Endothelial cell of hepatic sinusoid (primary cell): ENCODE data around the gene WWOX.

Source experiments
- in situ Hi-C: cut with HindIII; loops from 2 replicates; pipeline ENCODE4 v1.10.0; 2017; ENCODE audit warnings: low sequenced_read_pairs

Gene WWOX

DNA sequence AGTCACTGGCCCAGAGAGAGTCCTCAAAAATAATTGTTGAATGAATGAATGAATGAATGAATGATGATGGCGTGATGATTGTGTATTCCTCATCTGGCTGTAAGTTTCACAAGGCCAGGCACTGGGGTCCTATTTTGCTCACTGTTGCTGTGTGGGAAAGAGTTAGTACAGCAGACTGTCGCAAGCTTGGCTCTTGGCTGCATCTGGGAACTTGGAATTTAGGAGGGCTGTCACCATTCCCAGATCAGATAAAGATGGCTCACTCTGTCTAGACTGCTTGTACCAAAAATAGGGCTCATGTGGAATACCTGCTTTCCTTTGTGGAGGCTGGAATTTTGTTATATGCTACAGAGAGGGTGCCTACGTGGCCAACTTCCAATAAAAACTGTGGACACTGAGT lies 530.6 kb downstream of the WWOX start:
- in situ Hi-C loops, result no loop called here

DNA sequence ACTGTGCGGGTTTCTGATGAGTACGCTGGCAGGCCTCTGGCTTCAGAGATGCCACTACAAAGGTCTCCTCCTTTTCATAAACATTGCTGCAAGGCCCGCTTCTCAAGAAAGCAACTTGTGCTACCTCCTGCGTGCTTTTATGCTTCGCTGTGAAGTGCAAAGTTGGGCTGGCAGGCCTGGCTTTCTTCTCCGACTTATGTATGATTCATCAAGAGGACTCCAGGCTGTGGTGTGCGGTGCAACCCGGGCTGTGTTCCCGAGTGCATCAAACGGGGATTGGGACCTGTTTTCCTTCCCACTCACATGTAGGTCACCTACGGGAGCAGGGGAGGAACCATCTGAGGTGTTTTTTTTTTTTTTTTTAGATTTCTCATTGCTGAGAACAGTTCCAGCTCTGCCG lies 534.1 kb downstream of the WWOX start:
- in situ Hi-C loops, result no loop called here

DNA sequence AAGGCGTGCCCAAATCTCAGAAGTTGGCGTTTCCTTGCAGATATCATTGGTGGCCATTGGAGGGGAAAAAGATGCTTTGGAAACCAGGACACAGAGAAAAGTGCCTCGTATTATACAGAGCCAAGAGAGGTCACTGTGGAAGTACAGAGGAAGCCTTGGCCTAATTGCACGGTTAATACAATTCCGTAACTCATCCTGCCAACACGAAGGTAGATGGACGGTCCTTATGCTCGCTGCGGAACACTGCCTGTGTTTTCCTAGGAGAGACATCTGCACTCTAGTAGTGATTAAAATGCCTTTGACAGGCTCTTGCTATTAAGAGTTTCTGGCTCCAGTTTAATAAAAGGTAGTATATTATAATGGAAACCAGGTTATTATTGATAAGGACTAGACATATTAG lies 536.4 kb downstream of the WWOX start:
- in situ Hi-C loops, result no loop called here

DNA sequence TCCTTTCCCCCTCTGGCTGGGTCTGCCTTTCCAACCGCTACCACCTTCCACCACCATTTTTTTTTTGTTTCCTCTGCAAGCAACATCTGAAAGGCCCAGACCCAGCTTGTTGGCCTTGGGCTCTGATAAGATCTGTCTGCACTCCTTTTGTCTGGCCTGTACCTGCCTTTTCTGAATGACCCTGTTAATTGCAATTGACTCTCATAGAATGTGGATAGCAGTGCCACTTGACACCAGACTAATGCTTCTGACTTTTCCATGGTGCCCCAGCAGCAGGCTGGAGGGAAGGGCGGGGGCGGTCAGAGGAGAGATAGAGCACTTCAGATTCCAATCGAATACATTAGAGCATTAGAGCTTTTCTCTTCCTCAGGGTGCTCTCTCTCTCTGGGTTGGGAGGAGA lies 538.9 kb downstream of the WWOX start:
- in situ Hi-C loops, result no loop called here

DNA sequence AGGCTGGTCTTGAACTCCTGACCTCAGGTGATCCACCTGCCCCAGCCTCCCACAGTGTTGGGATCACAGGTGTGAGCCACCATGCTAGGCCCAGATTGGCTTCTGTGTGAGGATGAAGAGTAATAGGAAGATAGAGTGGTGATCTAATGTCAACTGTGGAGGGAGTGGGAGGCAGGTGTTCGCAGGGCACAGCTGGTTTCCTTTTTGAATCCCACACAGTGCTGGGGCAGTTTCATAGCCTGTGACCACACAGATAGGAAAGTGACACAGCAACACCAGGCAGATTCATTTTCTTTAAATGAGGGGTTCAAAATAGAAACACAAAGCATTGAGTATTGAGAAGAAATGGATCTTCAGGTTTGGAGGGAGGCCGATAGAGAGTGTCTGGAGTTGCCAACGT lies 540.3 kb downstream of the WWOX start:
- in situ Hi-C loops, result no loop called here

DNA sequence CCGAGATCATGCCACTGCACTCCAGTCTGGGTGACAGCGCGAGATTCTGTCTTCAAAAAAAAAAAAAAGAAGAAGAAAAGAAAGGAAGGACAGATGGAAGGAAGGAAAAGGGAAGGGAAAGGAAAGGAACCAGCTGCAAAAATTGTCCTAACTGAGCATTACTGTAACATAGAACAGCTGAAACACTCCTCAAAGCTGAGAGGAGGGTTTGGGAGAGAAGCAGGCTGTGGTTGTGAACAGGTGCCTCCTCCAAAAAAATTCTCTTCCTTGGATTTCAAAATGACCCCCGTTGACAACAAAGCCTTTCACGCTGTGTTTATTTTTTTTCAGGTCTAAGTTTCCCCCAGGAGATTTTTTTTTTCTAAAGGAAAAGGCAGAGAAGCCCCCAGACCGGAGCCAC lies 541.4 kb downstream of the WWOX start:
- in situ Hi-C loops, result no loop called here

DNA sequence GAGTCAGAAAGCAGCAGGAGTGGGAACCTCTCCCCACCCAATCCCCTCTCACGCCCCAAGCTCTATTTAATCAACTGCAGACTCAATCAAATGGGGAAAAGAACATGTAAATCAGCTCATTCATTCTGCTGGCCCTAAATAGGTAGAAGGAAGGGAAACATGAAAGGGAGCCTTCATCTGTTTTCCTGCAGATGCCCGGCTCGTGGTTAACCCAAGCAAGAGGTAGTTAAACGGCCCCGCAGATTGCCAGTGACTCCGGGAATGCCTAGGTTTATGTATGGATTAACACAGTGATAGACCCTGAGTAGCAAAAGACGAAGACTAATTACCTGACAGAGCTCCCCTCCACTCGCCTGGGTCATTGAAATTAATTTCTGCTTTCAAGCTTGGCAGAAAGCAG lies 542.0 kb downstream of the WWOX start:
- in situ Hi-C loops, result no loop called here

DNA sequence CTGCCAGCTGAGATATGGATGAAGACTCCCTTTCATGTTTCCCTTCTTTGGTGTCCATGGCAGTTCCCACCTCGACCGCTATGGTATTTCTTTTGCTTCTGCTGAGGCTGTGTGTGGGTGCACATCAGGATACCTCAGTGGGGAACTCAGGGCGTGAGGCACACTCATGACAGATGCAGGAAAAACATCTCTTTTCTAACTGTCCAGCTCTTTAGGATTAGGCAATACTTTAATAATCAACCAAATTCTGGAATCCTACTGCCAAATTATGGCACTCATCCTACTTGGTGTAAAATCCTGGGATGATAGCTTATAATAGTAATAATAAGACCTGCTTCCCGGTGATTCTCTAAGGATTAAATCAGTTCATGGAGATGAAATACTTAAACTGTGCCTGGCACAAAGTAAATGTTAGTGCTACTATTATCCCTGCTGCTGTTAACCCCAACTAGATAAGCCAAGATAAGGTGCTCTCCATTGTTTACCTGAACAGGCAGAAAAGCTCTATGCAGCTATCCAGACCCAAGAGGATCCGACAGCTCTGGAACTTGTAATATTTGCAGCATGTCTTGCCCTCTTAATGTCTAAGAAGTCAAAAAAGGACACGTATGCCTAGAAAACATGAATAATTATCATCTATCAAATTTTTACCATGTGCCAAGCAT lies 543.3 kb downstream of the WWOX start:
- in situ Hi-C loops, result no loop called here

DNA sequence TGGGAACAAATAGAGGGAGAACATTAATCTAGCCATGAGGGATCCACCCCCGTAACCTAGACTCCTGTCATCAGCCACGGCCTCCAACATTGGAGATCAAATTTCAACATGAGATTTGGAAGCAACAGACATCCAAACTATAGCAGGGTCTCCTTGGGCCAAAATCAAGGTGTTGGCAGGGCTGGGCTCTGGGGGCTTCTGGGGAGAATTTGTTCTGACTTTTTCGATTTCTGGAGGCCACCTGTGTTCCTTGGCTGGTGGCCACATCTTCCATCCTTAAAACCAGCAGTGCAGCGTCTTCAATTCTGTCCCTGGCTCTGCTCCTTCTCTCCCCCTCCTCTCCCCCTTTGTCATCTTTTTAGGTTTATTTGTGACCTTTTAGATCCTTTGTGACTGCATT lies 546.2 kb downstream of the WWOX start:
- in situ Hi-C loops, result no loop called here

DNA sequence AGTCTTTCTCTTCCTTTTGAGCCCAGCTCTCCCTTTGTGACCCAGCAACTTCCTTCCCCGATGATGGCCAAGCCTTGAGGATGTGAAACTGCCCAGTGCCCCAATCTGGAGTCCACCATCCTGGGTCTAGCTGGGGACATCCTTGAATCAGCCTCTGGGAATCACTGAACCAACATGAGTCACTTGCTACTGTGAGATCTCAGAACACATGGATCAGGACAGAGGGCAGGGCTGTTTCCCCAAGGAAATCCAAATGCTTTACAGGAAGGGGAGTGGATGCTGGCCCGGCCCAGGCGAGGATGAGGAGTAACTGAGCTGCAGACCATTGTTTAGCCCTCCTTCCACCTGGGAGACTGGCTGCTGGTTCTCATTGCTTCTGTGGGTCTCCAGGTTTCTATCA lies 547.6 kb downstream of the WWOX start:
- in situ Hi-C loops, result no loop called here

DNA sequence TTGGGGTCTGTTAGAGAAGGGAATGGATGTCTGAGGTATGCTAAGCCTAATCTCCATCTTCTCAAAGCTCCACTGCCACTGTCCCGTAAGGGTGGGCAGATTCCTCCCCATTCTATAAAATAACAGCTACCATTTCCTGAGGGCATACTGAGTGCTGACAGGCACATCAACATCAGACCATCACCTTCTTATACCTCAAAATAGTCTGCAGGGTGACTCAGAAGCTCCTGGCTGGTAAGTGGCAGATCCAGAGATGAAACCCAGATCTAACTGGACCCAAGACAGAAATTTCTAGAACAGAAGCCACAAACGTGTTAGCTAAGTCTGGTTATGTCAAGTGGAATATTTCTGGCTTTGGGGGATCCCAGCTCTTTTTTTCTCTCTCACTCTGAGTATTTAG lies 548.0 kb downstream of the WWOX start:
- in situ Hi-C loops, result no loop called here

DNA sequence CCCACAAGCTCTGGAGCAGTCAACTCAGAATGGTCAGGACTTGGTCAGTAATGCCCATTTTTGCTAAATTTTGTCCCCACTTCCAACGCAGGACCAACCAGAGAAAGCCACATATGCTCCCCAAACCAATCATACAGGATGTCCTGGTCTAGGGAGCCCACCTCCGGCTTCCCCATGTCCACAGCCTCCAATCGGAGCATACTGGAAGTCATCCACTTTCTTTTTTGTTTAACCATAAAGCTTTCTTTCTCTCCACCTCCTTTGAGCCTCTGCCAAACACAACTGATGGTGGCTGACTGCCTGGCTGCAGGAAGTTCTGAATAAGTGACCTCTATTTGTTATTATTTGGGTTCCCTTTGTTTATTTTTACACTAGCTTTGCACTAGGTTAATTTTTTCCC lies 549.1 kb downstream of the WWOX start:
- in situ Hi-C loops, result no loop called here

DNA sequence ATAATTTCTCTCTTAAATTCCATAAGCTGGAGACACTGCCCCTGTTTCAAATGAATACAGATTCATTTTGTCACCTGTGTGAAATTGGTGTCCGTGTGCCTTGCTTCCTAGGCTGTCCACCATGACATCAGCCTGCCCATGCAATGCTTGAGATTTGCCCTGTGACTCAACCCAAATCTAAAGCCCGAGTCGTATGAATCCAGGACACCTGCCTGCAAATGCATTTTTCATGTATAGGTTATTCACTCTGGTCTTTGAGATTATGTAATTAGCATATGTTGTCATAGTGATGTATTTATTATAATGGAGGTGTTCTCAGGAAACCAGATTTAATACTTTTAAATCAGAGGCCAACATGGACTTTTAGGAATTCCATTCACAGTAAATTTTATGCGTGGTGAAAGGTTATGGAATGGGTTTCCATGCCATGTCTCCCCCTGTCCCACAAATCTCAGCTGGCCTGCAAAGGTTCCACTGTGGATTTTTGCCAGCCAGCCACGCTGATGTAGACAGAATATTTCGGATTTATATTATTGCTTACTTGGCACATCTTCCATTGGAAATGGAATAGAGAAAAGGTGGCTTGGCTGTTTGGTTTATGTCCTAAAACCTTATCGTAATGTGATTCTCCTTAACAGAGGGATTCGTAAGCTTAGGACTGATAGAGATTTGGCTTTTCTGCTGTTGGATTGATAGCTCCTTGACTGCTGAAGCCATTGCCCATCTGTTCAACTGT lies 551.1 kb downstream of the WWOX start:
- in situ Hi-C loops, result no loop called here

DNA sequence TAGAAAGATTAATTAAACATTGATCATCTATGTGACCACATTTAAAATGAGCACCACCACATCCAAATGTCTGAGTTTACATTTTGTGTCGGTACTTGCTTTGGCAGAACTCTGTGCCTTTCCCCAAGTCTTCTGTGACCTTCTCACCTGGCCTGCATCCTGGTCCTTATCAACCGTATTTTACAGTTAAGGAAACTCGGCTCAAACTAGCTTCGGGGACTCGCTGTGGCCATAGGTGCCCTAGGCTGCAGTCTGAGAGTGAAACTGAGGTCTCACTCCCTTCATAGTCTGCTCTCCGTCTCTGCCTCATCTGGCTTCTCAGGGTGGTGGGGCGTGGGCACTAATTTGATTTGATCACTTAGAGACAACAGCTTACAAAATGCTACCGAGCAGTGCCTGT lies 555.5 kb downstream of the WWOX start:
- in situ Hi-C loops, result no loop called here

DNA sequence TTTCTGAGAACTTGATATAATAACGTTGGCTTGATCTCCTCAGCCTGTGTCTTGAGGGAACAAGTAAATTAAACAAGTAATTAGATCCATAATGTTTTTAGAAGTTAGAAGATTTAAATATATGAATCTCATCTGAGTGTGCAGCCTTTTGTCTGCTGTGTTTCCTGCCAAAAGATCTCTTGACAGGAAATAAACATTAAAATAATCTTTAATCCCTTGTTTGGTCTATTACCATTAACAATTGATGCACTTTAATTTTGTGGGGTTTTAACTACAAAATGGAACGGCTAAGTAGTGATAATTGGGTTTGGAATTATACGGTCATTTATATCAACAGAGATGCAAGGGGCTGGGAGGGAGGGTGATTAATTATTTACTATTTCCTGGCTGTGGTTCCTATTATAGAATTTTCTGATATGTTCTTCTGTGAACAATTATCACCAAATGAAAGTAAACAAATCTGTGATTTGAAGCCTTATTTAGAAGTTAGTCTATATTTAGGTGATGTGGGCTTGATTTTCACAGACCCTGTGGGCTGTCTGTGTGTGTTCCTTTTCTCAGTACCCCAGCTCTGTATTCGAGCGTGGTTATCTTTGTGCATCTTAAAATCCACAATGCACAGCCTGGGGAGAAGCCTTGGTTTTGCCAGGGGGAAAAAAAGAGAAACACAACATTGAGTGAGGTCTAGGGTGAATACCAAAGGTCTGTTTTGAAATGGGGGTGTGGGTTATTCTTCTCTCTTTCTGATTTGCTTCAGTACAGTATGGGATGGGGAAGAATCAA lies 556.1 kb downstream of the WWOX start:
- in situ Hi-C loops, result no loop called here

DNA sequence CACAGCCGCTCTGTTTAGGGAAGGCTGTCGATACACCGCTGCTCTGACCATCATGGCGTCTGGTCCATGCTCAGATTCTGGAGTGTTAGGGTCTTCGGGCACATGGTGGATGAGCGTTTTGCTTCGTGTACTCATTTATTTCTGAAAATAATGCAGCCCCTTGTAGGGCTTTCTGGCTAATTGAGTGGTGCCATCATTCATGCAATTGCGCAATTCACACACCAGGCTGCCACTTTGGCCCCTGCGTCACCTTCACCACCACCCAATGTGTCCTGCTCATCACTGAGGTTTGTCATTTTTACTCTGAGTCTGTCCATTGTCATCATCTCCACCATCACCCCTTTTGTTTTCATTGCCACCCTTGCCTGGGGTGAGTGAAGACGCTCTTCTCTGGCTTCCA lies 557.4 kb downstream of the WWOX start:
- in situ Hi-C loops, result no loop called here

DNA sequence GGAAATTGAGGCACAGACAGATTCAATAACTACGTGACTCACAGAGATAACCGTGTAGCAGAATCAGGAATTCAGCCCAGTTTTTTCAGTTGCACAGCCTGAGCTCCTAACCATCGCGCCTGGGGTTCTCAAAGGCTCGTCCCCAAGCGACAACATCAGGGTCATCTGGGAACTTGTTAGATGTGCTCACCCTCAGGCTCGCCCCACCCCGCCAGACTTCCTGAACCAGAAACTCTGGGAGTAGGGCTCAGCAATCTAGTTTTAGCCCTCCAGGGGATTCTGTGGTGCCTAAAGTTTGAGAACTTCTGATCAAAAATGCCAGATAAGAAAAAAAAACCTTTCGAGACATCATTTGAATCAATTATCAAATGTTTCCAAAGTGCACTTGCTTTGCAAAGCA lies 559.8 kb downstream of the WWOX start:
- in situ Hi-C loops, result no loop called here

DNA sequence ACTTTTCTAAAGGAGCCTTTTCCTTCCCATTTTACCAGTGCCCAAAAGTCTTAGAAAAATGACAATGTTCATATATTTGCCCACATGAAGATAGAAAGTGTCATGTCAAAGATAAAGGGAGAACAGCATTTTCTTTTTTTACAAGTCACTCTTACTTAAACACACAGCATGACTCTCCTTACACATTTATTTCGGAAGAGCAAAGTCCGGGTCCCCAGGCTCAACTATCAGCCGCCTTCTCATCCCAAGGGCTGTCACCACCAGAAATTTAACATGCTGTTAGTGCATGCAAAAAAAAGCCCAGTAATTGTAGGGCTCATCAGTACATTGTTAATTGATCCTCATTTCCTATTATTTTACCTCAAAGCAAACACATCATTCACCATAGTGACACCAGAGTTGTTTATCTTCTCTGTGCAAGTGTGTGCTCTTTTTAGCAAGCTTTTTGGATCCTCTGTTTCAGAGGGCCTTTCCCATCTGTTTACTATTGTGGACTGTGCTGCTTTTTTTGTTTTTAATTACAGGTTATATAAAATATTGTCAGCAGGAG lies 560.3 kb downstream of the WWOX start:
- in situ Hi-C loops, result no loop called here

DNA sequence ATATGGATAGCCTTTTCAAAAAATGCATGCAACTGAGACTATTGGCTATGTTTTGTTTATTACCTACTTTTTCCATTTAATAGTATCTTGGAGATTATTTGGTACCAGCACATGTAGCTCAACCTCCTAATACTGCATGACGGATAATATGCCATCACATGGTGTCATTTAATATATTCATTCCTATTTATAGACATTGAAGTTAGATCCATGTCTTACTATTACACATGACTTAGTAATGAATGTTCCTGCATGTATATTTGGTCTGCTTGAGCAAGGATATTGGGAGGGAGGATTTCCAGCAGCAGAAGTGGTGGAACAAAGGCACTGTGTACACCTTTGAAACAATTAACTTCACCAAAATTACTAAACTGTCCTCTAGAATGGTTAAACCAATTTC lies 561.3 kb downstream of the WWOX start:
- in situ Hi-C loops, result no loop called here

DNA sequence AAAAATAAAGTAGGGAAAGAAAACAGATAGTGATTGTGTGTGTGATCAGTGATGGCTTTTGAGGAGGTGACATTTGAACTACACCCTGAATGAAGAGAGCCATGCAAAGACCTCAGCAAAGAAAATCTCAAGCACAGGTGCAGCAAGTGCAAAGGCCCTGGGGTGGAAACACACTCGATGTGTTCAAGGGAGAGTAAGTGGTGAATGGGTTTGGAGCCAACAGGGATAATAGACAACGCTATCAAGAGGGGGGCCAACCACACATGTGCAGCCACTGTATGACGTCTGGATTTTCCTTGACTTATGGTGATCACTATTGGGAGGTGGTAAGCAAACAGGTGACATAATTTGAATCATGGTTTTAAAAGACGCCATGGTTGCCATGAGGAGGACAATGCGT lies 564.2 kb downstream of the WWOX start:
- in situ Hi-C loops, result no loop called here

DNA sequence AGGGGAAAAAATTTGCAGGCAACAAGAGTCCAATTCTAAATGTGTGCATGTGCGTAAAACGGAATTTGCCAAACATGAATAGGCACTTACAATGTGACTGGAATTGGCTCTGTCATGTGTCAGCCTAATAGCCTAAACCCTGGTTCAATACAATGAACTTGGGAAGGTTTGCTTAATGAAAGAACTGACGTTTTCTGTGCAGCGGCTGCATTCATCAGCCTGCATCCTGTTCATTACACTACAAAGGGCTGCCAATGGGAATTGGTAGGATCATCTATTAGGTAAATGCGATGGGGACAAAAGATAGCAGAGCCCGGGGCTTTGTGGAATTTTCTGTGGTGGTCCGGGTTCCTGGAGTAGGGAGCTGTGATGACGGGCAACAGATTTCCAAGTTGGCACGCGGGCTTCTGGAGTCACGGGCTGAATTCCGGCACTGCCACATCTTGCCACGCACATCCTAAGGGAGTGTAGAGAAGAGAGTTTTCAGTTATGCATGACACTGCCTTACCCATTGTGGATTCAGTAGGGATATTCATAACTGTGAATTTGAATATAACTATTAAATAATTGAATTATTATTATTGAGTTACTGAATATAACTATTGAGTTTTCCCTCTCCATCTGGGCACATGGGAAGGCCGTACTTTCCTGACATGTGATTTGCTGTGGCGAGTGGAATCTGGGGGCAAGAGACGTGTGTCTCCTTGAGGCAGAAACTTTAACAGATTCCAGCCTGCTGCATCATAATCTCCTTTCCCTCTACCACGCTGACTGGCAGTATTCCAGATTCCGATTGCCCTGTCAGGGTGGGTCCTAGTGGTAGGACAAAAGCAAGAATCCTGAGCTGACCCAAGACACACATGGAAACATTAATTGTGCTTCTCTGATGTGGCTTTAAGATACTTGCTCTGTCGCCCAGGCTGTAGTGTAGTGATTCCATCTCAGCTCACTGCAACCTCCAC lies 565.6 kb downstream of the WWOX start:
- in situ Hi-C loops, result no loop called here
